PFSK-1 (cell line): ENCODE data around the gene PDPK1. TPM values are rescaled to one million over a fixed set of nuclear protein-coding genes. Genes with fewer than 3 reads are reported as not detected.

Experiments
- FOXP2 ChIP-seq: optimal IDR thresholded peaks from 2 replicates; pipeline ENCODE3; 2011; ENCODE audit warnings: borderline replicate concordance, control low read depth, inconsistent platforms; ENCODE audit not compliant: insufficient read depth; ENCODE audit errors: extremely low read length, extremely low read depth
- POLR2AphosphoS5 ChIP-seq: IDR thresholded peaks from 2 replicates; pipeline ENCODE4 v1.6.1; 2012; ENCODE audit warnings: low read depth, mild to moderate bottlenecking, control low read depth, low read length, moderate library complexity
- REST ChIP-seq, 2 experiments: IDR thresholded peaks; 2 replicates each; pipeline versions ENCODE4 v1.6.1 to v1.8.0; 2011 to 2012; ENCODE audit warnings: low read depth in 2 of 2, low read length in 2 of 2, control low read depth in 1 of 2, inconsistent platforms in 1 of 2, mild to moderate bottlenecking in 1 of 2, moderate library complexity in 1 of 2; ENCODE audit not compliant: insufficient read depth in 1 of 2
- SIN3A ChIP-seq: IDR thresholded peaks from 2 replicates; pipeline ENCODE4 v1.6.1; 2012; ENCODE audit warnings: mild to moderate bottlenecking, low read length, moderate library complexity, borderline replicate concordance; ENCODE audit not compliant: insufficient read depth
- TAF1 ChIP-seq: IDR thresholded peaks from 2 replicates; pipeline ENCODE4 v1.6.1; 2012; ENCODE audit warnings: low read length, control low read depth, borderline replicate concordance; ENCODE audit not compliant: insufficient read depth
- polyA plus RNA-seq: library from polyadenylated mRNA; unstranded; fragments of >200 nt; gene quantifications from one replicate; pipeline ENCODE4 v1.2.1, GENCODE V29; 2012; ENCODE audit warnings: low read depth, missing spikeins; ENCODE audit not compliant: insufficient read length

The PDPK1 gene
- 15.2 TPM for polyA plus RNA-seq

GRCh38 chr16:2537451-2538379 is at the start of gene PDPK1:
Gene PDPK1, plus strand, starts transcription at chr16:2538021. Its CDS starts 92 bp downstream, at chr16:2538113.
- no peak for TF ChIP-seq TAF1
- TF ChIP-seq FOXP2, result no peak
- TF ChIP-seq SIN3A, result no peak
- TF ChIP-seq POLR2AphosphoS5, result no peak
- no peak for TF ChIP-seq REST (IDR thresholded peaks at IDR 0.05; ENCODE audit: insufficient read depth in 1 of 2, low read depth in 2 of 2, low read length in 2 of 2)

DNA sequence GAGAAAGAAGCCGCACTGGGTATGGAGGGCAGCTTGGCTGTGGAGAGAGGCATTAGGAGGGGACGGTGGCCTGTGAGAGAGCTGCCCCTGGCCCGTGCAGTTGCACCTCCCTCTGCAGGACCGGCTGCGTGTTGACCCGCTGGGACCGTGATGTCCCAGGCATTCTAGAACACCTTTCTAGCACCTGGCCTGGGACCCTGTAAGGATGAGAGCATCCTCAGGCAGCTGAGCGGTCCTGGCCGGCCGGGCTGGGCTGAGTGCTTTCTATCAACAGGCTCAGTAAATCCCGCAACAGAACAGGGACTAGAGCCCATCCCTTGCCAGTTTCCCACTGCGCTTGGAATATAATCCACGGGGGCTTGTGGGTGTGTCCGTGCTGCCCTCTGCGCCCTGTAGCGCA is 48.2 kb upstream of the PDPK1 start:
- TF ChIP-seq POLR2AphosphoS5, result no peak
- TF ChIP-seq SIN3A, result no peak
- no peak for TF ChIP-seq FOXP2
- no peak for TF ChIP-seq REST (IDR thresholded peaks at IDR 0.05; ENCODE audit: insufficient read depth in 1 of 2, low read depth in 2 of 2, low read length in 2 of 2)
- TF ChIP-seq TAF1, result no peak

DNA sequence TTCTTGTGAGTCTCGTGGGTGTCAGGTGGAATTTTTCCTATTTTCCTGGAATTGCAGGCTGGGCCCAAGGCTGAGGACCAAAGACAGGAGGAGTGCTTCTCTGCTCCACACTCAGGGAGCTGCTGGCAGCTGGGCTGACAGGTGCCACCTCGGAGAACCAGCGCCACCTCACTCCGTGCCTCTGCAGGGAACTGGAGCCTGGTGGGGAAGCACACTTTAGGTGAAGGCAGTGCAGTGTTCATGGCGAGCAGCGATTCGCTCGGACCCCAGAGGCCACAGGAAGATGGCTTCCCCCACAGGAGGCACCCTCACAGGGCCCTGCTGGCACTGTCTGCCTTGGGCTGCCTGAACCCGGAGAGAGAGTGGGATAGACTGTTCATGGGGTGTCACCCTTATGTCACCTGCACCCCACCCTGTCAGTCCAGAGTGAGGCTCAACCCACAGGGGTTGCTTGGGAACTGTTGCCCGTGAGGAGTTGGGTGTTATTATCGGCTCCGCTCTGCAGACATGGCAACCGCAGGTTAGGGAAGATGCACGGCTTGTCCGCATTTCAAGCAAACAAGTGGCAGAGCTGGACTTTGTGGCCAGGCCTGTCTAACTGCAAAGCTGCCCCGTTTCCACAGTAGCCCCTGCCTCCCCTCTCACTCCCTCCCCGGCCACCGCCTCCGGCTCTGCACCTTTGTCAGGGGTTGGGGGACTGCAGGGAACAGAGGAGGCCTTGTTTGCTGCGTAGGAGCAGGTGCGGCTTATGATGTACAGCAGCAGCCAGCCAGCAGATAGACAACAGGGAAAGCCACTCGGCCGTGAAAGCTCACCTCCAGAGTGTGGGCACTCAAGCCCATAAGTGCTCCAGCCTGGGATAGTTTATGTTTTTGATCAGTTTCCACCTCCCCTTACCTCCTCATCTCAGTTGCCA is 47.4 kb upstream of the PDPK1 start:
- no peak for TF ChIP-seq FOXP2
- no peak for TF ChIP-seq REST (IDR thresholded peaks at IDR 0.05; ENCODE audit: insufficient read depth in 1 of 2, low read depth in 2 of 2, low read length in 2 of 2)
- no peak for TF ChIP-seq SIN3A
- TF ChIP-seq POLR2AphosphoS5, result no peak
- no peak for TF ChIP-seq TAF1

DNA sequence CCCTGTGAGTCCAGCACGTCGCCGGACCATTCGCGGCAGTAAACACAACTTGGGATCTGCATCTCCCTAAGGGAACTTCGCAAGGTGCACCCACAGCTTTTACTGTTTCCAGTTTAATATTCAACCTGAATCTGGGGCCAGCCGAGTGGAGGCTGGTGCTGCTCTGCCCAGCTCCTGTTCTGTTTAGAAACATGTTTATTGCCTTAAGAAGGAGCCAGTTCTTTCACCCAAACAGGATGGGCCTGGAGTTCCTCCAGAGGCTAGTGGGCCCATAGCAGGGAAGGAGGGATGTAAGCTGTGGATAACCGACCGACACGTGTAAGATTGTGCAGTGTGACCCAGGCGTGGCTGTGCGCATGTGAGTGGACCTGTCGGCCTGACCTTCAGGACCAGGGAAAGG is 45.5 kb upstream of the PDPK1 start:
- no peak for TF ChIP-seq FOXP2
- no peak for TF ChIP-seq POLR2AphosphoS5
- no peak for TF ChIP-seq REST (IDR thresholded peaks at IDR 0.05; ENCODE audit: insufficient read depth in 1 of 2, low read depth in 2 of 2, low read length in 2 of 2)
- TF ChIP-seq TAF1, result no peak
- TF ChIP-seq SIN3A, result no peak
